Activated CD4-positive, CD25-positive, alpha-beta regulatory T cell treated with anti-CD3 and anti-CD28 coated beads, Interleukin-2, amount 50 U/mL, for 16 hours (primary cell): ENCODE results near the gene BTNL9.
"Not testable (repeated sequence)": the region's sequence is repeated elsewhere in the genome, so short reads cannot be mapped to it uniquely, and the experiment has no call there.

Source experiments
- DNase-seq: peaks from one replicate; pipeline ENCODE4 v3.0.0-alpha.2; 2020; ENCODE audit warnings: low read depth, low spot score

Gene BTNL9

GRCh38 chr5:181039931-181040630, at the start of gene BTNL9:
BTNL9 (plus strand) TSS chr5:181040266; CDS start chr5:181045490, 5,224 bp downstream.
- no peak for DNase-seq

- DNase-seq = no peak
Measured at GRCh38 chr5:180990882-180991242, 49.2 kb upstream of the BTNL9 start.

GRCh38 chr5:181001947-181002346, 38.1 kb upstream of the BTNL9 start:
- DNase-seq = no peak

GRCh38 chr5:181005791-181006190, 34.3 kb upstream of the BTNL9 start:
- DNase-seq = no peak

GRCh38 chr5:181008136-181008535, 31.9 kb upstream of the BTNL9 start:
- DNase-seq = no peak

GRCh38 chr5:181010018-181010417, 30.0 kb upstream of the BTNL9 start:
- DNase-seq = not testable (repeated sequence)

- not testable (repeated sequence) for DNase-seq
Measured at GRCh38 chr5:181014654-181015053, 25.4 kb upstream of the BTNL9 start.

GRCh38 chr5:181017448-181017847, 22.6 kb upstream of the BTNL9 start:
- not testable (repeated sequence) for DNase-seq

GRCh38 chr5:181020688-181021087, 19.4 kb upstream of the BTNL9 start:
- DNase-seq = no peak

GRCh38 chr5:181024245-181025064, 15.6 kb upstream of the BTNL9 start:
- no peak for DNase-seq

- no peak for DNase-seq
Measured at GRCh38 chr5:181027452-181028031, 12.5 kb upstream of the BTNL9 start.

- DNase-seq = no peak
Measured at GRCh38 chr5:181028032-181028819, 11.8 kb upstream of the BTNL9 start.

- DNase-seq = no peak
Measured at GRCh38 chr5:181031716-181032115, 8.3 kb upstream of the BTNL9 start.

GRCh38 chr5:181035991-181036815, 3.9 kb upstream of the BTNL9 start:
- DNase-seq = no peak

GRCh38 chr5:181036816-181037364, 3.2 kb upstream of the BTNL9 start:
- no peak for DNase-seq

GRCh38 chr5:181037365-181037861, 2.7 kb upstream of the BTNL9 start:
- DNase-seq = no peak

GRCh38 chr5:181039471-181039870, 595 bp upstream of the BTNL9 start:
- no peak for DNase-seq

GRCh38 chr5:181040631-181040945, 522 bp downstream of the BTNL9 start:
- no peak for DNase-seq

GRCh38 chr5:181041043-181041442, 977 bp downstream of the BTNL9 start:
- DNase-seq = no peak

GRCh38 chr5:181042036-181042713, 2.1 kb downstream of the BTNL9 start:
- no peak for DNase-seq
